Measurements from ENCODE around the gene SMAD3.
"Not testable (repeated sequence)": the region's sequence is repeated elsewhere in the genome, so short reads cannot be mapped to it uniquely, and the experiment has no call there.

The SMAD3 gene

DNA sequence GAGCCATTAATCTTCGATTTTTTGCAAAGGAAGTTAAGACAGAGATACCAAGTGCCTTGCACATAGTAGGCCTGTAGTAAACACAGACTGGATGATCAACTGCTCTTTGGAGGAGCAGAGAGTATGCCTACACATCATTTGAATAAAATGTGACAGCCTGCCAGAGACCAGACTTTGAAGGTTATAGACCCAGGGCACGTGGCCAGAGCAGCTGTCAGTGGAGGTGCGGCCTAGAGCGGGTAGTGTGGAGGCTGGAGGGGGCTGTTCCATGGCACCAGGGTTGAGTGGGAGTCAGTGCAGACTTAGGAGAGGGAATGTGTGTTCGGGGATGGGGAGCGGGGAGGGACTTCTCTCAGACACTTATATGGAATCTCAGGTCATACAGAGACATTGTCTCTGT lies 80.8 kb downstream of the SMAD3 start:
- no peak for DNase-seq

DNA sequence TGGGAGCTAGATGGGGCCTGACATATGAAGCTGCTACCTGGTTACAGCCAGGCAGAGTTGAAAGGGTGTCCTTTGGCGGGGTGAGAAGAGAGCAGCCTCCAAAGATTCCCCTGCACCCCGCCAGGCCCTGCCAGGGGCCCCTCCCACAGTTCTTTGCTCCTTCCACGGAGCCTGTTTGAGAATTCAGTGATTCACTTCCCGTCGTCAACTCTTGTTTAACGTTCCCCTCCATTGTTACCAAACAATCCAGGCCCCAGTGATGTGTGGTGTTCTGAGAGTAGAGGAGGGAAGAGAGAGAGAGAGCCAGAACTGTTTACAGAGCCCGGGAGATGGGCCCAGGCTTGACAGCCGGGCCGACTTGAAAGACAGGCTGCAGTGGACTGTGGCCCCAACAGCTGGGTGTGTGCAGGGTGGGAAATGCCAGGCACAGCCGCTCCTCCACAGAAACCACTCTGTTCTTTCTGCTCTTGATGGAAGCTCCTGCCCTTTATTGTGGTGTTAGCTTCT lies 81.5 kb downstream of the SMAD3 start:
- no peak for DNase-seq

GRCh38 chr15:67147396-67147949 lies 82.1 kb downstream of the SMAD3 start:
- no peak for DNase-seq

- no peak for DNase-seq
Measured at GRCh38 chr15:67148196-67148701, 82.8 kb downstream of the SMAD3 start.

DNA sequence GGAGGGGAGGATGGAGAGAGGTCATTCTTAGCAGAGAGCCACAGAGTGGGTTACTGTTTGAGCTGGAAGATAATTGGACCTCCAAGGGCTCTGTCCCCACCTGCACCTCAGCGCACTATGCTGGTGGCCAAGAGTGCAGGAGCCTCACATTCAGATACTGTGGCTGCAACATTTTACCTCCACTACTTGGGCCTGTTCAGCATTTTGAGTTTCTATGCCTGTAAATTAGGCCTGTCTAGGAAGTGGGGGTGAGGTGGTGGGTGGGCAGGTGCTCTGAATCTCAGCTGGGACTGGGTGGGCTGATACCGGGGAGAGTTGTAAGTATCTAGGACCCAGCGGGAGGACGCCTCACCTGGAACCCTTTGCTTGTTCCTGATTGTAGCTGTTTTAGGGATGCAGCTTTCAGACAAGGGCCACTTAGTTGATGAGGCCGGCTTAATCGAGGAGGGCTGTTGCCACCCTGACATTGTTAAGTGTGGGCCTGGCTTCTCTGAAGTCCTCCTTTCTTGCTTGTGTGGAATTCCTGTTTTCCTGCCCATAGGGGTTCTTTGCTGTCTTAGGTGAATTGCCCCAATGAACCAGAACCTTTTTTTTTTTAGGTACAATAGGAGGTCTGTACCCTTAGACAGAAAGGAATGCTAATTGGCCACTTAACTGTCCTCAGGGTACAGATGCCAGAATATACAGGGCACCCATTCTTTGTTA lies 83.8 kb downstream of the SMAD3 start:
- DNase-seq, result no peak

DNA sequence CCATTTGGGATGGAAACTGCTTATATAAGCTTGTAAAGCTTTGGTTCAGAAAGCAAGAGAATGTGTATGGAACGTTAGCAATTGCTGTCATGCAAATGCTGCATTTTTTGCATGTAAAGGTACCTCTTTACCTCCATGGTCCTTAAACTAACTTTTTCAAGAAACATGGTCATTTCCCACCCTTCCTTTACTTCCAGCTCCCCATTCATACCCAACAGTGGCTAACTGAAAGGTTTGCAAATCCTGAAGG lies 84.3 kb downstream of the SMAD3 start:
- no peak for DNase-seq

DNA sequence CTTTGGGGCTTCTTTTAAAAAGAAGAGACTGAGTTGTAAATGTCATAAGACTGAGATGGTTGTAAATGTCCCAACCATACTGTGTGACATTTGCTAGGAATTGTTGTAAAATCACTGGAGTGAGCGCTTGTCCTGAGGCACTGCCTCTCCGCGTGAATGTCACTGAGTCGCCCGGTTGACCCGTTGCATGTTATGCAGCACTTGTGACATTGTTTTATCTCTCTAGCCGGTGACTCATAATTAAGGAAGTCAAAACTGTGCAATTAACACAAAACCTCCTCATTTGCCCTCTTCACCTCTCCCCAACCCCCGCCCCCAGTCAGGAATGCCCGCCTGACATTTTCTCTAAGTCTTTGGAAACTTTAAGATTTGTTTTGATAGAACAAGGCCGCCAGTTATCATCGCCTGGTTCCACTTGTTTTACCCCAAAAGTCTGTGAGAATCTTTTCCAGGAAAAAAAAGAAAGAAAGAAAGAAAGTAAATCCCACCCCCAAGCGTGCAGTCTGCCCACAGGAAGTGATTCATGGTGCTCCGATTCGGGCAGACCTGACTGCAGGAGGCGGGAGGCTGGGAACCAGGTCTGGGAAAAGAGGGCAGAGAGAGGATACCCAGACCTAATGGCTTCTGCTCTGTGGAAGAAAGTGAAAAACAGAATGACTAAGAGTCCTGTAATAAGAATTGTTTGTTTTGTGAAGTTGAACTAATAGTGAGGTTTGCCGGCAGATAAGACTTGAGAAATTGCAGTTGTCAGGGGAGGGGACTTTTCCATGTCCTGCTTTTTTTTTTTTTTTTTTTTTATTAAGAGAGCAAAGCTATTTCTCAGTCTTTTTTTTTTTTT lies 84.8 kb downstream of the SMAD3 start:
- DNase-seq, result no peak

GRCh38 chr15:67152429-67152828 lies 87.0 kb downstream of the SMAD3 start:
- DNase-seq, result no peak

- DNase-seq, result not testable (repeated sequence)
Measured at GRCh38 chr15:67153044-67153443, 87.6 kb downstream of the SMAD3 start.

DNA sequence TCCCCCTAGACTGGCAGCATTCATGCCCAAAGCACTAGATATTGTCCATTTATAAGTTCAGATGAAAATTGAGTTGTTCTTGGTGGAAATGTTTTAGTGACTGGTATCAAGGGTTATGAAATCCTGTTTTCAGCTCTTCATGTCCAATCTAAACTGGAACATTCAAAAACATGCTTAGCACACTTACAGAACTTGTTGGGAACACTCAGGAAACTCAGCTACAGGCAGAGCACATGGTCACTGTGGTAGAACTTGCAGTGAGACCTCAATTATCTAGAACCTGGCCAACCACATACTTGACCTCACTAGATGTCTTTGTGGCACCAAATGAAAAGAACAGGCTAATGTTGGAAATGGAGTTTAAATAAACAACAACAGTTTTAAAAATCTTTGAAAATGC lies 88.8 kb downstream of the SMAD3 start:
- no peak for DNase-seq

- no peak for DNase-seq
Measured at GRCh38 chr15:67156426-67156825, 91.0 kb downstream of the SMAD3 start.

GRCh38 chr15:67156834-67157233 lies 91.4 kb downstream of the SMAD3 start:
- DNase-seq, result no peak

- no peak for DNase-seq
Measured at GRCh38 chr15:67157521-67158252, 92.3 kb downstream of the SMAD3 start.

- DNase-seq, result no peak
Measured at GRCh38 chr15:67158367-67158766, 93.0 kb downstream of the SMAD3 start.

- DNase-seq, result no peak
Measured at GRCh38 chr15:67161412-67161811, 96.0 kb downstream of the SMAD3 start.

DNA sequence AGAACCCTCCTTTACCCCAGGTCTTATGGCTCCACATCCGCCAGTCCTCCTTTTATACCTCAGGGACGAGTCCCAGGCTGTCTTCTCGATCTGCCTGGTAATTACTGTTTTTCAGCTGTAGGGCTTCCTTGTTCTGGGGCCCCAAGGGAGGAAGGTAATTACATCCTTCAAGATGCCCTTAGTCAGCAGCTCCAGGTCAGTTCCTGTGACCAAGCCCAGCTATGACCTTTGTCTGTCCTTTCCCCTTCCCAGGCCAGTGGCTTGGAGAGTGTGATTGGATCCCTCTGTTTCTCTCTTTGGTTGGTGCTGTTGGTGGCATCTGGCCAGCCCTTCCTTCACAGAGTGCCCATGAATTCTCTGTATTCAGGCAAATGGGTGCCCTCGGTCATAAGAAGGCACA lies 96.5 kb downstream of the SMAD3 start:
- DNase-seq, result no peak

- no peak for DNase-seq
Measured at GRCh38 chr15:67163180-67163579, 97.8 kb downstream of the SMAD3 start.

DNA sequence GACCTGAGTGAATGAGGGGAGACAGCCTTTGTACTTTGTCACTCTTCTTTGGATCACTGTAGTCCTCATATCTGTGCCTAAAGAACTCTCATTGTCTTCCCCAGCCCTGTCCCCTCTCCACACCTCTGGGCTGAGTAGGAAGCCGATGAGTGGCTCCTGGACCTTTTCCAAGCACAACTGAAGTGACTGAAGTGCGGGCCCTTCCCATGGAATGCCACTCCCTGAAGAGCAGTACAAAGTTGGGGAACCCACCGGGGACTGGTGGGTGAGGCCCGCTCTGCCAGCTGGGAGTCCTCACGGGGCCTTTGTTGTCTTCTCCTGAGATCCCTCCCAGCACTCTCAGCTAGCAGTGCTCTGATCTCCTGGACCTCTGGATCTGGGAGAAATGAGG lies 99.0 kb downstream of the SMAD3 start:
- no peak for DNase-seq

- no peak for DNase-seq
Measured at GRCh38 chr15:67164811-67165253, 99.4 kb downstream of the SMAD3 start.

DNA sequence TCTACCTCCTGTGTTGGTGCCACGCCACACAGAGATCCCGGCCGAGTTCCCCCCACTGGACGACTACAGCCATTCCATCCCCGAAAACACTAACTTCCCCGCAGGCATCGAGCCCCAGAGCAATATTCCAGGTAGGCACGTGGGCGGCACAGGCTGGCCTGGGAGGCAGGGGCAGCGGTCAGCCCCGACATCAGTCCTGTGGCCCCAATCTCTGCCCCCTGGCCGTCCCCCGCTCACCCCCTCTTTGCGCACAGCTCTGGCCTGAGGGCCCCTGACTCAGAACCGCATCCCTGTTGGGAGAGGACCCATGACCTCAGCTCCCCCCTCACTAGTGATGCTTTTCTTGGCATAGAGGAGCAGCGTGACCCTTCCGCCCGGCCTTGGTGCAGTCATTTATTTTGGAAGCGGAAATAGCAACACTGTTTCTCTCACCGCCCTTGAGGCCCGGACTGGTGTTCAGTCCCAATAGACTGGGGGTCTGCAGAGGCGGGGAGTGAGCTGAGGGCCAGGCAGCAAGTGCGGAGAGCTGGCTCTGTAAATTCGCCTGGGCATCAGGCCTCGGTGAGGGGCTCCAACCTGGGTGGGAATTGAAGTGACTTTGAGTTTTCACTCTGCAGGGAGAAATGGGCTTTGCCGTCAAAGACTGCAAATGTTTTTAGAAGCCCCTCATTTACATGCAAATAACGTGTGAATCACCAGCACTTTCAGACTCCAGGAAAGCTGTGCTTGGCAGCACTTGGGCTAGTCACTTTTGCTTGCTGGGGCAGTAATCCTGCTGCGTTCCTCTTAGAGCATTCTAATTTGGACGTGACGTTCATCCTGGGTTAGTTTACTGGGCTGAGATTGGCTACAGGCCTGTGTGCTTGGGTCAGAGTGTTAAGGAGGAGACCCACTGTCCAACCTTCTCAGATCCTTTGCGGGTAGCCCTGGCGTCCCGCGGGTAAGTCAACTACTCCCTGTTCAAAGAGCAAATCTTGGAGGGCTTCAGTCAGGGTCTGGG lies 100.2 kb downstream of the SMAD3 start:
- no peak for DNase-seq

GRCh38 chr15:67166280-67167009 lies 101.0 kb downstream of the SMAD3 start:
- DNase-seq, result no peak
